Chondrocyte (in vitro differentiated cells): ENCODE results near the gene WDR72. TPM values are rescaled to one million over a fixed set of nuclear protein-coding genes. Genes with fewer than 3 reads are reported as not detected.

Source experiments
- DNase-seq: peaks from one replicate; pipeline ENCODE4 v3.0.0; 2021; ENCODE audit warnings: mixed read lengths, low spot score
- H3K27ac Mint-ChIP-seq: one replicate; pipeline ENCODE4 v1.8.0; 2021; ENCODE audit warnings: mild to moderate bottlenecking, moderate library complexity, mixed read lengths; ENCODE audit not compliant: unreplicated experiment
- H3K27me3 Mint-ChIP-seq: 2 replicates; pipeline ENCODE4 v1.8.0; 2021; ENCODE audit warnings: low read depth, mixed read lengths
- H3K36me3 Mint-ChIP-seq: 2 replicates; pipeline ENCODE4 v1.8.0; 2021; ENCODE audit warnings: low read depth, mixed read lengths
- H3K4me1 Mint-ChIP-seq: 2 replicates; pipeline ENCODE4 v1.8.0; 2021; ENCODE audit warnings: low read depth, mild to moderate bottlenecking, mixed read lengths
- H3K4me3 Mint-ChIP-seq: one replicate; pipeline ENCODE4 v1.8.0; 2021; ENCODE audit warnings: mild to moderate bottlenecking, moderate library complexity, mixed read lengths; ENCODE audit not compliant: unreplicated experiment
- H3K9me3 Mint-ChIP-seq: 2 replicates; pipeline ENCODE4 v1.8.0; 2021; ENCODE audit warnings: low read depth, mixed read lengths
- CTCF ChIP-seq: fragments of 200-600 bp; sonication (generic); IDR thresholded peaks from 2 replicates; pipeline ENCODE4 v1.5.0; 2021; ENCODE audit warnings: antibody characterized with exemption, mild to moderate bottlenecking, moderate library complexity
- total RNA-seq: library from RNA; stranded (reverse); gene quantifications from 3 replicates; pipeline ENCODE4 v1.2.1, GENCODE V29; 2021

Gene WDR72
- total RNA-seq, 1 donor from 2014 or later = not detected

- H3K9me3 Mint-ChIP-seq = no peaks in the 10 kb centered on the region
- no peak overlapping the region for H3K4me3 Mint-ChIP-seq
- TF ChIP-seq CTCF = no peak
- no peaks in the 10 kb centered on the region for H3K27me3 Mint-ChIP-seq
- H3K27ac Mint-ChIP-seq = no peak overlapping the region
- peaks cover 28% of the 10 kb centered on the region for H3K4me1 Mint-ChIP-seq
- H3K36me3 Mint-ChIP-seq = no peaks in the 10 kb centered on the region
- DNase-seq = no peak
These were observed 169.1 kb downstream of the WDR72 start for GRCh38 chr15:53590380-53590779.

GRCh38 chr15:53589520-53590057 is 169.9 kb downstream of the WDR72 start:
- Mint-ChIP-seq H3K9me3 (no peaks in the 10 kb centered on the region), H3K27me3 (no peaks in the 10 kb centered on the region), H3K36me3 (no peaks in the 10 kb centered on the region), H3K4me1 (peaks cover 28% of the 10 kb centered on the region), H3K27ac (peak overlapping the region; percentile 87), H3K4me3 (no peak overlapping the region)
- no peak for TF ChIP-seq CTCF
- no peak for DNase-seq

- peaks cover 28% of the 10 kb centered on the region for H3K4me1 Mint-ChIP-seq
- peak overlapping the region; percentile 87 for H3K27ac Mint-ChIP-seq
- H3K36me3 Mint-ChIP-seq = no peaks in the 10 kb centered on the region
- no peak for DNase-seq
- no peaks in the 10 kb centered on the region for H3K9me3 Mint-ChIP-seq
- TF ChIP-seq CTCF = no peak
- H3K27me3 Mint-ChIP-seq = no peaks in the 10 kb centered on the region
- no peak overlapping the region for H3K4me3 Mint-ChIP-seq
These were observed 170.7 kb downstream of the WDR72 start for GRCh38 chr15:53588773-53589172.

GRCh38 chr15:53586799-53587198 is 172.7 kb downstream of the WDR72 start:
- H3K4me3 Mint-ChIP-seq = no peak overlapping the region
- H3K27me3 Mint-ChIP-seq = no peaks in the 10 kb centered on the region
- no peaks in the 10 kb centered on the region for H3K9me3 Mint-ChIP-seq
- no peak overlapping the region for H3K27ac Mint-ChIP-seq
- no peaks in the 10 kb centered on the region for H3K36me3 Mint-ChIP-seq
- peaks cover 28% of the 10 kb centered on the region for H3K4me1 Mint-ChIP-seq
- no peak for DNase-seq
- peak; percentile 65 for TF ChIP-seq CTCF

GRCh38 chr15:53581513-53581912 is 177.9 kb downstream of the WDR72 start:
- Mint-ChIP-seq H3K27ac (no peak overlapping the region), H3K4me3 (no peak overlapping the region), H3K4me1 (no peaks in the 10 kb centered on the region), H3K36me3 (no peaks in the 10 kb centered on the region), H3K27me3 (no peaks in the 10 kb centered on the region), H3K9me3 (no peaks in the 10 kb centered on the region)
- DNase-seq = no peak
- TF ChIP-seq CTCF = no peak
